Glomerular endothelial cell (primary cell): ENCODE results near the gene ARHGEF9. TPM values are rescaled to one million over a fixed set of nuclear protein-coding genes. Genes with fewer than 3 reads are reported as not detected.
"Not testable (repeated sequence)": the region's sequence is repeated elsewhere in the genome, so short reads cannot be mapped to it uniquely, and the experiment has no call there.

ENCODE experiments used
- DNase-seq: peaks from one replicate; pipeline ENCODE4 v3.0.0-alpha.2; 2011; ENCODE audit warnings: low read depth, low spot score; ENCODE audit errors: extremely low read depth
- total RNA-seq: library from RNA; depleted of rRNA; stranded (reverse); fragments of >200 nt; gene quantifications from 2 replicates; pipeline ENCODE4 v1.2.3, GENCODE V29; 2015

The ARHGEF9 gene
- total RNA-seq, 1 donor from 2014 or later: 9.0 TPM

- no peak for DNase-seq
These were observed 120.3 kb downstream of the ARHGEF9 start for GRCh38 chrX:63664741-63665140.

GRCh38 chrX:63664083-63664482 is 120.9 kb downstream of the ARHGEF9 start:
- no peak for DNase-seq

DNA sequence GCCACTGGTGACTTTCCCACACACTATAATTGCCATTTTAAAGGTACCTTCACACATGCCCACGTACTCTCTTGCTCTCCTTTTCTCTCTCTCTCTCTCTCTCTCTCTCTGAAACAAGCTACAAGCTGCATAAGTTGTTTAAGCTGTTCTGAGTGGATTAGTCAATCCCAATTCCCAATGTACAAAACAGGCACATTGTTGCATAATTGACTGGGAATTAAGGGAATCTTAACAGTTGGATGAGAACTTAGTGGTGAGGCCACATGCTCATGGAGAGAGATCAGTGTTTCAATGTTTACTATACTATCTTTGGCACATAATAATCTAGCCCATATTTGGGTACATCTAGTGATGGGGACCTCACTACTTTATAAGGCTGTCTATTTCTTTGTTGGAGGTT is 123.3 kb downstream of the ARHGEF9 start:
- no peak for DNase-seq

- no peak for DNase-seq
These were observed 126.1 kb downstream of the ARHGEF9 start for GRCh38 chrX:63658920-63659319.

DNA sequence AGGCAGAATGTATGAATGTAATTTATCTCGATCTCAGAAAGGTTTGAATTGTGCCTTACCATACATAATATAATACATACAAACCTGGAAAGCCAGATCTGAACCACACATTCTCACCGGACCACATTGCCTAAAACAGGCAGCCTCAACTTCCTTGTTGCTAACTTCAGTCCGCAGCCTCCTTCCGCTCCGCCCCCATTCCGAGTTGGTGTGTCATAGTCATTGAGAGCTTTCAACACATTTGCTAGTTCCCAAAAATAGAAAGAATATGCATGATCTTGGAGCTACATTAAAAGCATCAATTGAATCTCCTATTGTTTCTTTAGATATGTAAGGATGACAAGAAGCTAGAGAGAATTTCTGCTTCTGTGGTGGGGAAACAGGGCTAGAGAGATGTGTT is 127.2 kb downstream of the ARHGEF9 start:
- no peak for DNase-seq

- DNase-seq: no peak
These were observed 128.0 kb downstream of the ARHGEF9 start for GRCh38 chrX:63656871-63657580.

DNA sequence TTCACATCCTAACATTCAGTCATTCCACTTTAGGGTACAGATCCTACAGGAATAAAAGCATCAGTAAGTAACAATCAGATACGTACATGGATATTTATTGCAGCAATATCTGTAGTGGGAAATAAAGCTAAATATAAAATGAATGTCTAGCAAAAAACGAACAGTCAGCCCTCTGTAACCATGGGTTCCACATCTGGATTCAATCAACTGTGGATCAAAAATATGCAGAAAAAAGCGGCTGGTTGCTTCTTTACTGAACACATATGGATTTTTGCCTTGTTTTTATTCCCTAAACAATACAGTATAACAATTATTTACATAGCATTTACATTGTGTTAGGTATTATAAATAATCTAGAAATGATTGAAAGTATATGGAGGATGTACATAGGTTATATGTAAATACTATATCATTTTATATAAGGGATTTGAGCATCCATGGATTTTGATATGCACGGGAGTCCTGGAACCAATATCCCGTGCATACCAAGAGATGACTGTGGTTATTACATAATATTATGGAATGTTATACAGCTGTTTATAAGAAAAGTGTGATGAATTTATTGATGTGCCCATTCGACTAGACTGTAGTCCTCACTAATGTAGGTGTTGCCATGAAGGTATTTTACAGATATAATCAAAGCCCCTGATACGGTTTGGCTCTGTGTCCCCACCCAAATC is 132.8 kb downstream of the ARHGEF9 start:
- DNase-seq: no peak

DNA sequence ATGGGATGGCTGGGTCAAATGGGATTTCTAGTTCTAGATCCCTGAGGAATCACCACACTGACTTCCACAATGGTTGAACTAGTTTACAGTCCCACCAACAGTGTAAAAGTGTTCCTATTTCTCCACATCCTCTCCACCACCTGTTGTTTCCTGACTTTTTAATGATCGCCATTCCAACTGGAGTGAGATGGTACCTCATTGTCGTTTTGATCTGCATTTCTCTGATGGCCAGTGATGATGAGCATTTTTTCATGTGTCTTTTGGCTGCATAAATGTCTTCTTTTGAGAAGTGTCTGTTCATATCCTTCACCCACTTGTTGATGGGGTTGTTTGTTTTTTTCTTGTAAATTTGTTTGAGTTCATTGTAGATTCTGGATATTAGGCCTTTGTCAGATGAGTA is 139.3 kb downstream of the ARHGEF9 start:
- not testable (repeated sequence) for DNase-seq

GRCh38 chrX:63635750-63636149 is 149.3 kb downstream of the ARHGEF9 start:
- no peak for DNase-seq

DNA sequence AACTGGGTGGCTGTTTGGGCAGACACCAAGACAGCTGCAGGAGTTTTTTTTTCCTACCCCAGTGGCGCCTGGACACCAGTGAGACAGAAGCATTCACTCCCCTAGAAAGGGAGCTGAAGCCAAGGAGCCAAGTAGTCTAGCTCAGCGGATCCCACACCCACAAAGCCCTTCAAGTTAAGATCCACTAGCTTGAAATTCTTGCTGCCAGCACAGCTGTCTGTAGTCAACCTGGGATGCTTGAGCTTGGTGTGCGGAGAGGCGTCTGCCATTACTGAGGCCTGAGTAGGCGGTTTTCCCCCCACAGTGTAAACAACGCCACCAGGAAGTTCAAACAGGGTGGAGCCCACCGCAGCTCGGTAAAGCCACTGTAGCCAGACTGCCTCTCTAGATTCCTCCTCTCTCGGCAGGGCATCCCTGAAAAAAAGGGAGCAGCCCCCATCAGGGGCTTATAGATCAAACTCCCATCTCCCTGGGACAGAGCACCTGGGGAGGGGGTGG is 171.4 kb downstream of the ARHGEF9 start:
- DNase-seq: no peak

DNA sequence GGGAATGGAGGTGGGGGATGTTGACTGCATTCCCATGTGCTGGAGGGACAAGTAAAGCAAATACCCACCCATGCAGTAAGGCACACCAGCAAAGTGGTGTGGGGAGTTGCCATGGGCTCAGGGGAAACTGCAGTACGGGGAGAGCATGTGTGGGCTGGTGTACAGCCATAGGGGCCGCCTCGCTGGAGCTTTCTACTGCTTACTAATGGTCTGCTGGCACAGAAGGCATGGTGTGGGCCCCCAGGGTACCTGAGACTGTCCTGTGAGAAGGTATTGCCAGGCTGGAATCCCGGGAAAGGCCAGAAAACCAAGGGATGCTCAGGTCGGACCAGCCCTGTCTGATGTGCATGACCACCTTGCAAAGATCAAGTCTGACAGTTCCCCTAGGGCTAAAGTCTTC is 199.1 kb downstream of the ARHGEF9 start:
- no peak for DNase-seq
